Adrenal gland (tissue), 5 donors: Measurements from ENCODE around the gene TEAD1.

Experiments used
- POLR2A ChIP-seq, 2 donors: fragments of 450-650 bp; IDR thresholded peaks; one replicate each; pipeline ENCODE4 v1.6.1; 2017; ENCODE audit warnings: antibody characterized with exemption in 2 of 2, mild to moderate bottlenecking in 2 of 2, moderate library complexity in 1 of 2
- TF ChIP-seq, protein P1 (sequence below), 6 experiments: fragments of 450-650 bp in 4 of 6; fragments of 200-600 bp in 2 of 6; sonication (generic) in 1 of 6; IDR thresholded peaks; 1 replicate in 5 of 6; 2 replicates in 1 of 6; pipeline versions ENCODE4 v1.5.1 to v1.8.0; 2016 to 2021; ENCODE audit warnings: antibody characterized with exemption in 6 of 6, mild to moderate bottlenecking in 2 of 6, moderate library complexity in 1 of 6
- donor health status: DM: no; HTN: no; CAD: no.

DNA sequence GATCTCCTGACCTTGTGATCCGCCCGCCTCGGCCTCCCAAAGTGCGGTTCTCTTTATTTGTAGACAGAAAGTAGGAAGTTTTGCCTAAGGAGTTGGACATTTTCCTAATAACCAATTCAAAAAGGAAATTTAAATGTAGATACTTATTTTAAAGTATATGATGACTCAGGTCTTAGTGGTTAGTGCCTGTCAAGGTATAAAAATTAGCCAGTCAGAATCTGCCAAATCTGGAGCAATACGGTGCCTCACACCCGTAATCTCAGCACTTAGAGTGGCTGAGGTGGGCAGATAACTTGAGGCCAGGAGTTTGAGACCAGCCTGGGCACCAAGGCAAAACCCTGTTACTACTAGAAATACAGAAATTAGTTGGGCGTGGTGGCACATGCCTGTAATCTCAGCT lies 248.2 kb downstream of the TEAD1 start:
- TF ChIP-seq, protein P1, sequence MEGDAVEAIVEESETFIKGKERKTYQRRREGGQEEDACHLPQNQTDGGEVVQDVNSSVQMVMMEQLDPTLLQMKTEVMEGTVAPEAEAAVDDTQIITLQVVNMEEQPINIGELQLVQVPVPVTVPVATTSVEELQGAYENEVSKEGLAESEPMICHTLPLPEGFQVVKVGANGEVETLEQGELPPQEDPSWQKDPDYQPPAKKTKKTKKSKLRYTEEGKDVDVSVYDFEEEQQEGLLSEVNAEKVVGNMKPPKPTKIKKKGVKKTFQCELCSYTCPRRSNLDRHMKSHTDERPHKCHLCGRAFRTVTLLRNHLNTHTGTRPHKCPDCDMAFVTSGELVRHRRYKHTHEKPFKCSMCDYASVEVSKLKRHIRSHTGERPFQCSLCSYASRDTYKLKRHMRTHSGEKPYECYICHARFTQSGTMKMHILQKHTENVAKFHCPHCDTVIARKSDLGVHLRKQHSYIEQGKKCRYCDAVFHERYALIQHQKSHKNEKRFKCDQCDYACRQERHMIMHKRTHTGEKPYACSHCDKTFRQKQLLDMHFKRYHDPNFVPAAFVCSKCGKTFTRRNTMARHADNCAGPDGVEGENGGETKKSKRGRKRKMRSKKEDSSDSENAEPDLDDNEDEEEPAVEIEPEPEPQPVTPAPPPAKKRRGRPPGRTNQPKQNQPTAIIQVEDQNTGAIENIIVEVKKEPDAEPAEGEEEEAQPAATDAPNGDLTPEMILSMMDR (IDR thresholded peaks at IDR 0.05), result no peak
- TF ChIP-seq POLR2A (IDR thresholded peaks at IDR 0.05), result no peak
